GM21717 (cell line): ENCODE data around the gene ACOX3.
"Not testable (repeated sequence)": the region's sequence is repeated elsewhere in the genome, so short reads cannot be mapped to it uniquely, and the experiment has no call there.

Experiments used
- ATAC-seq: cut with Tn5 transposase; IDR thresholded peaks from one replicate; pipeline ENCODE4 v1.9.1; 2021; ENCODE audit warnings: mild to moderate bottlenecking, moderate library complexity; ENCODE audit not compliant: unreplicated experiment

Gene ACOX3

DNA sequence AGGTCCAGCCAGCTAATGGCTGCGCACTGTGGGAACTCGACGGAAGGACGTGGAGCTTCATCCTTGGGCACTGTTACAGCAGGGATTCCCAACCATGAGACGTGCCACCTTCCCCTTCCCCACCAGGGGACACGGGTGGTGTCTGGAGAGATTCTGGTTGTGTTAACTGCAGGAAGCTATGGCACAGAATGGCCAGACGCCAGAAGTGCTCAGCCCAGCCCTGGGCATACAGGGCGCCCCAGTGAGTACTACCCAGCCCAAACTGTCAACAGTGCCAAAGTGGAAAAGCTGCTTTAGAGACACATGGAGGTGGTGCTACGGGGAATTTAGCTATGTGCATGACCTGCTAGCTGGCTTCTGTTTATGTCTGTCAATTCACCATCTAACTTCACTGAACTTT, 32.8 kb downstream of the ACOX3 start:
- ATAC-seq: no peak

DNA sequence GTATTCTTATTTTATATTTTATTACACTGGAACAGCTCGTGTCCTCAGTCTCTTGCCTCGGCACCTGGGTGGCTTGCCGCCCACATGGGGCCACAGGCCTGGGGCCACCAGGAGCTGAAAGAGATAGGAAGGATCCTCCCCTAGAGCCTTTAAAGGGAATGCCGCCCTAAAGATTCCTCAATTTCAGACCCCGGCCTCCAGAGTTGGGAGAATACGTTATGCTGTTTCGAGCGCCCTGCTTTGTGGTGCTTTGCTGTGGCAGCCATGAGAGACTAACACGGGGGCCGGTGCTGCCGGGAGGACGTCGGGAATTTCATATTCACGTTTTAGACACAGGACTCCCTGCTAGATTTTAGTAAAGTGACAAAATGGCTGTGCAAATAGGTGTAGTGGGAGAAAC, 33.2 kb downstream of the ACOX3 start:
- ATAC-seq: no peak

DNA sequence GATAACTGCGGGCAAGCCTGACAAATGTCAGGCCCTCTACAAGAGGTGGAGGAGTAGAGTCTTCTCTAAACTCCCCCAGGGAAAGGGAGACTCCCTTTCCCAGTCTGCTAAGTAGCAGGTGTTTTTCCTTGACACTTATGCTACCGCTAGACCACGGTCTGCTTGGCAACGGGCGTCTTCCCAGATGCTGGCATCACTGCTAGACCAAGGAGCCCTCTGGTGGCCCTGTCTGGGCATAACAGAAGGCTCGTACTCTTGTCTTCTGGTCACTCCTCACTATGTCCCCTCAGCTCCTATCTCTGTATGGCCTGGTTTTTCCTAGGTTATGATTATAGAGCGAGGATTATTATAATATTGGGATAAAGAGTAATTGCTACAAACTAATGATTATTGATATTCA, 33.6 kb downstream of the ACOX3 start:
- ATAC-seq: not testable (repeated sequence)

DNA sequence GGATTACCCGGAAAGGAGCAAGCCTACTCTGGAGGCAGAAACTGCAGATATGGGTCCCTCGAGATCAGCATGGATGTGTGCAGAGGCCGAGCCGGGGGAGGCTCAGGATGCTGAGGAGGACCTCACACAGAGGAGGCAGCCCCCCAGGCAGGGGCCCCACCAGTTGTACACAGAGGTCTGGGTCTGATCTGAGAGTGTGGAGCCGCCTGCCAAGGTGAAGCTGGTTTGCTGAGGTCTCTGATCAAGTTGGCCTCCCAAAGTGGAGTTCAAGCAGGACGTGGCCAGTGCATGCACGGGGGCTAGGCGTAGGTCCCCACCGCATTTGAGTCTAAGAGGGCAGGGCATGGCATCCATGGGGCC, 35.0 kb downstream of the ACOX3 start:
- no peak for ATAC-seq

DNA sequence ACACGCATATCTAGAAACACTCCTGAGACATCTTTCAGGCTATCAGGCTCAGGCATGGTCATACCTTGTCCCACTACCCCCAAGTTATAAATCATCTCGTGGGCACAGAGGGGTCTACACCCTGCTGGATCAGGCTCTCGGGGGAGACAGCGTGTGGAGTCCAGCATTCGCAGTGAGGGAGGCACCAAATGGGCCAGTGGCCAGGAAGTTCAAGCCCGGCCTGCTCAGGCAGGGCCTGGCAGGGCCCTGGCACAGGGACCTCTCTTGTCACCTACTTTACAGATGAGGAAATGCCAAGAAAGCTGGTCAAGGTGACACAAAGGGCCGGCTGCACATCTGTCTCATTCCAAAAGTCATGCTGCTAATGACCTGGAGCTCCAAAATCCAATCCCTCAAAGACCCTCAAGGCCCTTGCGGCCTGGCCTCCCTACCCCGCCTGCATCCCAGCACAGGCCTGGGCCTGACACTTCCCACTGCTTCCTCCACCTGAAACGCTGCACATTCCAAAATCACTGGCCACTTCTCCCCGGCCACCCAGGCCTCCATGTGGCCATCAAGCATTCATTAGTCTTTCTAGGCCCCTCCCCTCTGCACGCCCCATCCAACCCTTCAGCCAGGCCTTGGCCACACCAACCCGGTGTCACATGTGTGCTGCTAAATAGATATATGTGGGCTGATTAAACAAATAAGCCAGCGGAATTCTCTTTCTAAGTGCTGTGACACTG, 35.6 kb downstream of the ACOX3 start:
- no peak for ATAC-seq

DNA sequence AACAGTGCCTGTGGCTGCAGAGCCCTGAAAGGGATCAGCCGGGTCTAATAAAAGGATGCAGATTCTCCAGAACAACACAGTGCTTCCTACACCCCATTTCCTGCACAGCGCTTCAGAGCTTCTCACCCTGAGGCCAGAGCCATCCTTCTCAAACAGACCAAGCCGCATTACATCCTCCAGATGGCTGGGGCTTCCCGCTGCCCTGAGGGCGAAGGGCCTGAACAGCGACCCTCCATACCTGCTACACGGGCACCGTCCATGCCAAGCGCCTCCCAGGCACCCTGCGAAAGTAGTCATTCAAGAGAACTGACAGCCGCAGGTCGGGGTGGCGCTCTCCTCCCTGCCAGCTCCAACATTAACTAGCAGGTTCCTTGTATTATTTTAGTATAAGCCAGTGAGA, 36.5 kb downstream of the ACOX3 start:
- ATAC-seq: no peak

DNA sequence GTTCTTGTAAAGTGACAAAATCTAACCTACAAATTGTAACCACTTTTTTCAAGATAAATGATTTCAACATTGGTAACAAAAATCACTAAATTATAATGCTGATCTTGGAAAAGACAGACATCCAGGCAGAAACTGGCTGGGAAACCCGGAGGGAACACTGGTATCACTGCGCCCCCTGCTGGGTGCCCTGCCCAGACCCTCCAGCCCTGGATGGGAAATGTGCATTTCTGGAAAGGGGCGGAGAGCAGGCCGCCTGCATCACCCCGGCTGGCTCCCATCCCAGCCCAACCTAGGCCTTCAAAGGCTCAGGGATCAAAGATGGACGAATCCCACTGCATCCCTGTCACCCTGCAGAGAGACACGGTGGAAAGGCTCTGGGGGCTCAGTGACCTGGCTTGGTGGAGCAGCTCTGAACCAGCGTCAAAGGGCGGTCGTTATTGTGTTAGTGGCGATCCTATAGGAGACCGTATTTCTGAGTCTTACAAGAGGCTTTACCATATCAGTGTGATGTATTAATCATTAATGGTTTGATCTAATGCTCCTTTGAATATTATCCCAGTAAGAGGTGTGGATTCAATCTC, 37.3 kb downstream of the ACOX3 start:
- ATAC-seq: no peak

DNA sequence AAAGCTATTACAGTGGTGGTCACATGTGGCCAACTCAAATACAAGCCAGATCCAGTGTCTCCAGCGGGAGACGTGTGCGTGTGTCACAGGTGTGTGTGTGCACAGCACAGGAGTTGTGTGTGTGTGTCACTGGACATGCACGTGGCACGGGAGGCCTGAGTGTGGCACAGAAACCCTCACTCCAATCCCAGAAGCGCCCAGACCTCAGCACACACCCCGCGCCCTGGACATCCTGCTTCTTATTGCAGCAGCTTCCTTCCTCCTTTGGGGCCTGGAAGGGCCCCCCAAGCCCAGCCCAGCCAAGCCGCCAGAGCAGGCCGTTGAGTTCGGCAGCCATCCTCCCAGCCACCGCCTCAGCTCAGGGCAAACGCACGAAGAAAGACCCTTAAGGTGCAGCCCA, 37.9 kb downstream of the ACOX3 start:
- ATAC-seq: no peak

DNA sequence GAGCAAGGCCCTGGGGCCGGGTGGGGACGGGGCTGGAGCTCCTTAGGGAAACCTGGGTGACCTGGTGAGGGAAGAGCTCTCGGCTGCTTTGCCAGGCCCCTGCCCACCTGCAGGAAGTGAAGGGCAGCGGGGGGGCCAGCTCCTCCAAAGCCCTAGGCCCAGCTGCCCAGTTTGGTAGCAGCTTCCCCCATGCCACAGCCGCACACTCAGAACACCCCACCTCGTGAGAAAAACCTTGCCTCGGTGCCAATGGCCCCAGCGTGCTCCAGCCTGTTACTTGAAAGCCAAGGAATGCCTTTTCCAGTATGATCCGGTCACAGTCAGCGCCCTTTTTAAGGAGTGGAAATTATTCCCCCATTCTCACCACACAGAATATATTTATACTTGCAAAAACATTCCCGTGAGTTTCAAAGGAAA, 38.3 kb downstream of the ACOX3 start:
- no peak for ATAC-seq

DNA sequence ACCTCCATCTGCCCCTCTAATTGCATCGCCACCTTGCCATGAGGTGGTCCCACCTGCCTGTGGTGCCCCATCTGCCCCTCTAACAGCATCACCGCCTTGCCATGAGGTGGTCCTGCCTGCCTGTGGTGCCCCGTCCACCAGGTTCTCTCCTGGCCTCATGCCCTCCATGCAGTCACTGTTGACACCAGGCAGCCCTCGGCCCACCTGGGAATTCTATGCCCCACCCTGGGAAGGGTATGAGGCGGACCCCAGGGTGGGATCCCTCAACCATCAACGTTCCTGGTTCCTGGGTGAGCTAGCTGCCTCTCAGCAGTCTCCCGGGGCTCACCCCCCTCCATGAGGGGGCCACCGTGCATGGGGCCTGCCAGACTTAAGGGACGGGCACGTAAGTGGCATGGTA, 38.9 kb downstream of the ACOX3 start:
- no peak for ATAC-seq

DNA sequence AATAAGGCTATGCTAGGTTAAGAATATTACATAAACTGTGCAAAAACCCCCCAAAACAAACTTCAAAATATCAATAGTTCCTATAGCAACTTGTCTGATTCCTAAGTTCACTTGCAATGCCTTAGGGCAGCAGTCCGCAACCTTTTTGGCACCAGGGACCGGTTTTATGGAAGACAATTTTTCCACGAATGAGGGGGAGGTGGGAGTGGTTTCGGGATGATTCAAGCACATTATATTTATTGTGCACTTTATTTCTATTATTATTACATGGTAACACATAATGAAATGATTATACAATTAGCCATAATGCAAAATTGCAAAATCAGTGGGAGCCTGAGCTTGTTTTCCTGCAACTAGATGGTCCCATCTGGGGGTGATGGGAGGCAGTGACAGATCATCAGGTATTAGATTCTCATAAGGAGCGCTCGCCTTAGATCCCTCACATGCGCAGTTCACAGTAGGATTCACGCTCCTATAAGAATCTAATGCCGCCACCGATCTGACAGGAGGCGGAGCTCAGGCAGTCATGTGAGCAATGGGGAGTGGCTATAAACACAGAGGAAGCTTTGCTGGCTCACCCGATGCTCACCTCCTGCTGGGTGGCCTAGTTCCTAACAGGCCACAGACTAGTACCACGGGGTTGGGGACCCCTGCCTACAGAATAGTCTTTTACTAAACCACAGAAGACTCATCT, 39.7 kb downstream of the ACOX3 start:
- ATAC-seq: no peak

DNA sequence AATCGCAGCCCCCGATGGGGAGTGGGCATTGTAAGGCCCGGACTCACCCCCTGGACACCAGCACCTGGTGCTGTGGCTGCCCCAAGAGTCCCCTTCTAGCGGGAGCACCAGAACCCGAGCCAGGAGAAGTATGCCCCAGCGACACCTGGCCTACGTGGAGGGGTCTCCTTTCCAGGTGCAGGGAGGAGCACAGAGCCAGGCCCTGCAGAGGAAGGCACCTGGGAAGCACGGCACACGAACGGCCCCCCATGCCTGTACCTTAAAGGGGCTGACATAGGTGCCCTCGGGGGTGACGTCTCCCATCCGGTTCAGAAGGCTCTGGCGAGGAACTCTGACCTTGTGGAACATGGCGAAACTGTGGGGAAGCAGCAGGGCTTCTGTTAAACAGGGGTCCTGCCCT, 41.2 kb downstream of the ACOX3 start:
- ATAC-seq: no peak

DNA sequence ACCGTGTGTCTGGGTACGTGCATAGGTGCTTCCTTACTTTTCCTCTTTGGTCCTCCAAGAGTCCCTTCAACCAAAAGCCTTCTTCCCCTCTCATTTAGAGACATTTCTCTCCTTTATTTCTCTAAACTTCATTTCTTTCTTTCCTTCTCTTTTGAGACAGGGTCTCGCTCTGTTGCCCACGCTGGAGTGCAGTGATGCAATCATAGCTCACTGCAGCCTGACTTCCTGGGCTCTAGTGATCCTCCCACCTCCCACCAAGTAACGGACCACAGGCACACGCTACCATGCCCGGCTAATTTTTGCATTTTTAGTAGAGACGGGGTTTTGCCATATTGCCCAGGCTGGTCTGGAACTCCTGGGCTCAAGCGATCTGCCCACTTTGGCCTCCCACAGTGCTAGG, 42.2 kb downstream of the ACOX3 start:
- no peak for ATAC-seq

DNA sequence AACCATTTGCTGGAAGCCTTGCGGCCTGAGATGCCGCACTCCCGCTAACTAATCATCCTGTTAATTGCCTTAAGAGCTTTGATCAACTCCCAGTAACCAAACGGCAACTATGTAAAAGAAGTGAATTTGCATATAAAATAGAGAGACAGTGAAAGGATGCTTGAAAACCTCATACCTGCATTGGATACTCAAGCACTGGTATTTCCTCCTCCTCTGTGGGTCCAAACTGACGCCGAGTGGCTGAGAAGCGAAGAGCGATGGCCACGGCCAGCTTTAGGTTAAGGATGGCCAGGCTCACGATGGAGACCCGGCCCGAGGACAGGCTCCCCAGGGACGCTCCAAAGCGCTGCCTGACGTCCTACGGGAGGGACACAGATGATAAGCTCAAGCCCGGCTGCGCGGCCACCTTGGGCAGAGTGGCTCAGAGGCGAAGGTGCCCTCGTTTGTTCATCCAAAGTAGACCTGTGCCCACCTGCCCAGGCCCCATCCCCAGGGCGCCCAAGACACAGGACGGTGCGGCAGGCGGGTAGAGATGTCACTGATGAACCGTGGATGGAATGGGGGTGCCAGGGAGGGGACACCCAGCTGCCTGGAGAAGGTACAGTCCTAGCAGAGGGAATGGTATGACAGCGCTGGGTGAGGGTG, 43.6 kb downstream of the ACOX3 start:
- no peak for ATAC-seq

DNA sequence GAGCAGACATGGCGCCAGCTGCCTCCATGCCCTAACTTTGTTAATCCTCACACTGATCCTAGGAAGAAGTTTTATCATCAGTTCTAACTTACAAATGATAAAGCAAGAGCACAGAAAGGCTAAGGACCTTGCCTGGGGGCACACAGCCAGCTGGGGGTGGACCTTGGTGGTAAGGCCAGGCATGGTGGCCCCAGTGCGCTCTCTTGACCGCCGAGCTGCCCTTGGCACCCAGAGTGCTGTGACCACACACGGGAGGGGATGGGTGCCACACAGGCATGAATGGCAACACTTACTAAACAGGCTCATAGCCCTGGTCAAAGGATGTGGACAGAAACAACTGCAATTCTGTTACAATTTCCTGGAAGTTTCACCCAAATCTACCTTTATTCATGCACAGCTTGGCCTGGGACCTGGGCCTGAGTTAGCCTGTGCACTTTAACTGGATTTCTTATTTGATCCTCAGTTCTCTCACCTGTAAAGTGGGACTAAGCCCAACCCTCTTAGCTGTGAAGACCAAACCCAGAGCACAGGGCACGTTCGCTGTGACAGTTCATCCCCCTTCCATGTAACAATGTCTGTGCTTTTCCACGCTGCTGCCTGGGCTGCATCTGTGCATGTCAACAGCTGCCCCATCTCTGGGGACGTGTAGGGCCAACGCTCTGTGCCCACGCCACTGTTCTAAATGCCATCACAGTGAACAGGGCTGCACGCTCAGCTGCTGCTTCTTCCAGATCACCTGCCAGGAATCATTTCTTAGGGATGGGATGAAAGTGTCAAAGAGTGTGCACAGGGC, 44.8 kb downstream of the ACOX3 start:
- no peak for ATAC-seq

DNA sequence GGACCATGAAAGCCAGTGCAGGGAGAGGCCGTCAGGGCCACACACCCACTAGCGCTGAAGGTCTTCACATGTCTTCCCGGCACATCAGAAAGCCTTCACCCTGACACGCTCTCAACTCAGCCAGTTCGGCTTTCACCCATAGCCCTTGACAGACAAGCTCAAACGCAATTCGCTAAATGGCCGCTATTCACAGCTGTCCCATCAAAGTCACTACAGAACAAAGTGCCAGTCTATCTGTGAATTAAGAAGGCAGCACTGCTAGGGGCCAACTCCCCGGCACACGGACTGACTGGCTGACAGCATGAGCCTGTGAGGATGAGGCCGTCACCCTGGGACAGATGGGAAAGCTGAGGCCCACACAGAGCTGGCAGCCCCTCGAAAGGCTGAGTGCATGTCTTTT, 45.7 kb downstream of the ACOX3 start:
- ATAC-seq: no peak

DNA sequence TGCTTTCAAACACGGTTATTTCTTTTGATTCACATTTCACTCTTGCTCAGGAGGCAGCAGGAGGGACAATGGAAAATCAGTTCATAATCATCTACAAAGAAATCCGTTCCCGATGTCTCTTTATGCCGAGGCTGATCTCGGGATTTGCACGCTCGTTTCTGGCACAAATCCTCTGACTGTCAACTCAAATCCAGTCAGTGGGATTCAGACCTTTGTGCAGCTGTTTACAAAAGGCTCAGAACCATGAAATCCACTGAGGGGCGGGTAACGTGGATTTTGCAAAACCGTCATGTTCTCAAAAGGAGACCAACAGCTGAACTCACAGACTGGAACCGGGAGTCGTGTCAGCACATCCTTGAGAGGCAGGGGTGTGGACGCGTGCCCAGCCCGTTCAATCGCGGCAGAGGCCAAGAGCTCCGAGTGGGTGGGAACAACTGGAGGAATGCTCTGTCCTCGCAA, 46.4 kb downstream of the ACOX3 start:
- no peak for ATAC-seq

DNA sequence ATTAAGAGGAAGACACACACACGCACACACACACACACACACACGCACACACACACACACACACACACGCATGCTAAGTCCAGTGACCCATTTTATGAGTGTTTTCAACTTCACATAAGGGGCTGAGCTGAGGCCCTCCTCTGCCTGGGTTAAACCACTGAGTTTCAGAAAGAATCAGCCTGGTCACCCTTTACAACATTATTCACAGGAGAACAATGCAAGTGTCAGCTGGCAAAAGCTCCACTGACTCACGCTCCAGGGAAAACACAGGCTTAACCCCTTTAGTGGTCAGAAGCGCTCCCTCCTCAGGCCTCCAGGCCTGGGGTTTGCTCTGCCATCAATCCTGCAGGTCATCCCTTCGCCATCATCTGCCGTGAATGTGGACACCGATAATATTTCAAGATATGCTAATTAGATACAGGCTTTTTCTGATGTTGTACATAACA, 46.9 kb downstream of the ACOX3 start:
- ATAC-seq: no peak

DNA sequence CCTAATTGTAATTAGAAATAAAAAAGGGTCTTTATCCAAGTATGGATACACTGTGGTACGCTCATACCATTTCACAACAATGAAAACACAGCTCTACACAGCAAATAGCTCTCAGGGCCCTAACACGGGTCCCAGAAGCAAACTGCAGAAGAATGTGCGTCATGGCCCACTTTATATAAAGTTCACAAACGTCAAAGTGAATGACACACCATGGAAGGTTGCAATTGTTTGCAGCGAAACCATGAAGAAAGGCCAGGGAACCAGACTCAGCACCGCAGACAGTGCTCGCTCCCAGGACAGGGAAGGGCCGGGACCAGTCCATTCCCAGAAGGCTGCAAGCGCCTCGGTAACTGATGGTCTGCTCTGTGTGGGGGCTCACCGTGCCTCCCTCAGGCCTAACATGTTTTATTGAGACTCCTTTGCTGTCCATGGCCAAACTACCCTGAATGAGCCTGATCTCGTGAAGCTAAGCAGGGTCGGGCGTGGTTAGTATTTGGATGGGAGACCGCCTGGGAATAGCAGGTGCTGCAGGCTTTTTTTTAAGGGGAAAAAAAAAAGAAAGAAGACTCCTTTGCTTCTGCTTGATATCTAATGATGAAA, 47.8 kb downstream of the ACOX3 start:
- no peak for ATAC-seq

DNA sequence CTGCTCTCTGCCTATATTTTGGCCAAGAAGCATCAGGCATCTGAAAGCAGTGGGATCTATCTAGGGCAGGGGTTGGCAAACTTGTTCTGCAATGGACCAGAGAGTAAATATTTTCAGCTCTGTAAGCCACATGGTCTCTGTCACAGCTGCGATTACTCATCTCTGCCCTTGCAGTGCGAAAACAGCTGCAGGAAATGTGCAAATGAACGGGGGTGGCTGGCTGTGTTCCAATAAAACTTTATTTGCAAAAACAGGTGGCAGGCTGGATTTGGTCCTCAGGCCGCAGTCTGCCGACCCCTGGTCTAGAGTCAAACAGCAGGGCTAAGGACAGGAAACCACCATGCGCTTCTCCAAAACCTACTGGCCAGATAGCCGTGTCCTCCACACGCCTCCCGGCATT, 48.6 kb downstream of the ACOX3 start:
- peak; percentile 70 for ATAC-seq

DNA sequence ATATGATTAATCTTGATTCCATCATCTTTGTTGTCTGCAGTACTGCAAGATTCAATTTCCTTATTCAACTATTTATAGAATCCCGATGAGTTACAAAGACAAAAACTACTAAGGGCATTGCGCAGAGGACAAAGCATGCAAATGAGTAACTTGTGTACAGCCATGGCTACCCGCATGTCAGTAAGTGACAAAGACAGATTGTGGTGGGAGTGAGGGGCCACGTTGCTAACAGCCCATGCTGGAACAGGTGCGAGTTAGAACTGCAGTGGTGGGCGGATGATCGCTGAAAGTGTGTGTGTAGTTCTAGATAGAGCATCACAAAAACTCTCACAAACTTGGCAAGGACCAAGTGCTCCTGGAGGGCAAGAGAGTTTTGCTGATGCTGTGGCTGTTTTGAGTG, 49.5 kb downstream of the ACOX3 start:
- no peak for ATAC-seq
